Activated gamma-delta T cell treated with Interleukin-2 at 50 U/mL for 16 hours (primary cell): Measurements from ENCODE around the gene GALNT9.

Experiments used
- DNase-seq: peaks from one replicate; pipeline ENCODE4 v3.0.0-alpha.2; 2020

GALNT9 gene

DNA sequence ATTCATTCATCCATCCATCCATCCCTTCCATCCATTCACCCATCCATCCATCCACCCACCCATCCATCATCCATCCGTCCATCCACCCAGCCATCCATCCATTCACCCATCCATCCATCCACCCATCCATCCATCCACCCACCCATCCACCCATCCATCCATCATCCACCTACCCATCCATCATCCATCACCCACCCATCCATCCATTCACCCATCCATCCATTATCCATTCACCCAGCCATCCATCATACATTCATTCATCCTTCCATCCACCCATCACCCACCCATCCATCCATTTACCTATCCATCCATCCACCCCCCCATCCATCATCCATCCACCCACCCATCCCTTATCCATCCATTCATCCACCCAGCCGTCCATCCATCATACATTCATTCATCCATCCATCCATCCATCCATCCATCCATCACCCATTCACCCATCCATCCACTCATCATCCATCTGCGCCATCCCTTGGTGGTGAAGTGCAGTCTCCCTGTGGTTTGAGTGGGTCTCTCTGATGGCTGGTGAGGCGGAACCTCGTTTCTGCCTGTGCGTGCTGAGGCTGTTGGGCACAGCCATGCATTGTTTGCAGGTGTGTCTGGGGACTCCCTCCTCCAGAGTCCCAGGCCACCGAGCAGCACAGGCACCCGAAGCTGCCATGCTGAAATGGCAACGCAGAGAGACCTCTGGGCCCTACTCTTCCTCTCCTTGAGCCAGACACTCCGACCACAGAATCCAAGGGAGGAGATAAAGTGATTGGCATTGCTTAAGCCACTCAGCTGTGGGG lies 162.4 kb downstream of the GALNT9 start:
- DNase-seq = no peak

DNA sequence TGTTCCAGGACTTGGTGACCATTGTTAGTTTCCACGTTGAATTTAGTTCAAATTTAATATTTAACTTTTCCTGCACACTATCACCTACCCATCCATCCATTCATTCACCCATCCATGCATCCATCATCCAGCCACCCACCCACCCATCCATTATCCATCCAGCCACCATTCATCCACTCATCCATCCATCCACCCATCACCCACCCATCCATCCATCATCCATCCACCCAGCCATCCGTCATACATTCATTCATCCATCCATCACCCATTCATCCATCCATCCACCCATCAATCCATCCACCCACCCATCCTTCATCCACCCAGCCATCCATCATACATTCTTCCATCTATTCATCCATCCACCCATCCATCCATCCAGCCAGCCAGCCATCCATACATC lies 163.3 kb downstream of the GALNT9 start:
- DNase-seq = no peak

DNA sequence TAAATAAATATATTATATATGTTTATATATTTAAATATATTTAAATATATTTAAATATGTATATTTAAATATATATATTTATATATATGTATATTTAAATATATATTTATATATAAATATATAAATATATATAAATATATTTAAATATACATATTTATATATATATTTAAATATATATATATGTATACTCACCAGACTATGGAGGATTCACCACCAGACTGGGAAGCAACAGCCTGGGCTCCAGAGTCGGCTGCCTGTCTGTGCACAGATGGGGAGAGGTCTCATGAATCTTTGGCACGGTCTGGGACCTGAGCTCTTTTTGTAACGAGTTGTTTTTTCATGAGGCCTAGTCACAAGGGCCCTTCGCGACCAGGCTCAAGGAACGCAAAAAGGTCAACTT lies 163.8 kb downstream of the GALNT9 start:
- DNase-seq = no peak

DNA sequence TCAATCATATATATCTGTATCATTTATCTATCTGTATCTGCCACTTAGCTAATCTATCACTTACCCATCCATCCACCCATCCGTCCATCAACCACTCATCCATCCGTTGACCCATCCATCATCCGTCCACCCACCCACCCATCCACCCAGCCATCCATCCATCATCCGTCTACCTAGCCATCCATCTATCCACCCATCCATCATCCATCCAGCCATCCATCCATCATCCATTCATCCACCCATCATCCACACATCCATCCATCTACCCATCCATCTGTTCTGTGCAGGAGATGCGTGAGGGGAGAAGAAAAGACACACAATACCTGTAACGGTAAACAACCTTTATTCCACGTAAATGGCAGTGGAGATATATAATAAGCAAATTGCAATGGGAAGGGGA lies 165.0 kb downstream of the GALNT9 start:
- no peak for DNase-seq

DNA sequence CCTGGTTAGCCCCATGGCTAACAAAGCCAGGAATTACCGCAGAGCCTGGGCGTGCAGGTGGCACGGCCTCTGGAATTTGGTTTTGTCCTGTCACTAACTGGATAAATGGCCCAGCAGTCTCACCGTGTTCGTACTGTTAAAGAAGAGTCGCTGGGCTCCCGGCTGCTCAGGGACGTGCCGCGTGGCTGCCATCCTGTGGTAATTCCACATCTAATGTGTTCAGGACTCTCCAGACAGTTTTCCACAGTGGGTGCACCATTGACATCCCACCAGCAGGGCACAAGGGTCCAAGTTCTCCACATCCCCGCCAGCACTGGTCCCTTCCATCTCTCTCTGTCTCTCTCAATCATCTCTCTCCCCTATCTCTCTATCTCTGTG lies 165.5 kb downstream of the GALNT9 start:
- DNase-seq = no peak

DNA sequence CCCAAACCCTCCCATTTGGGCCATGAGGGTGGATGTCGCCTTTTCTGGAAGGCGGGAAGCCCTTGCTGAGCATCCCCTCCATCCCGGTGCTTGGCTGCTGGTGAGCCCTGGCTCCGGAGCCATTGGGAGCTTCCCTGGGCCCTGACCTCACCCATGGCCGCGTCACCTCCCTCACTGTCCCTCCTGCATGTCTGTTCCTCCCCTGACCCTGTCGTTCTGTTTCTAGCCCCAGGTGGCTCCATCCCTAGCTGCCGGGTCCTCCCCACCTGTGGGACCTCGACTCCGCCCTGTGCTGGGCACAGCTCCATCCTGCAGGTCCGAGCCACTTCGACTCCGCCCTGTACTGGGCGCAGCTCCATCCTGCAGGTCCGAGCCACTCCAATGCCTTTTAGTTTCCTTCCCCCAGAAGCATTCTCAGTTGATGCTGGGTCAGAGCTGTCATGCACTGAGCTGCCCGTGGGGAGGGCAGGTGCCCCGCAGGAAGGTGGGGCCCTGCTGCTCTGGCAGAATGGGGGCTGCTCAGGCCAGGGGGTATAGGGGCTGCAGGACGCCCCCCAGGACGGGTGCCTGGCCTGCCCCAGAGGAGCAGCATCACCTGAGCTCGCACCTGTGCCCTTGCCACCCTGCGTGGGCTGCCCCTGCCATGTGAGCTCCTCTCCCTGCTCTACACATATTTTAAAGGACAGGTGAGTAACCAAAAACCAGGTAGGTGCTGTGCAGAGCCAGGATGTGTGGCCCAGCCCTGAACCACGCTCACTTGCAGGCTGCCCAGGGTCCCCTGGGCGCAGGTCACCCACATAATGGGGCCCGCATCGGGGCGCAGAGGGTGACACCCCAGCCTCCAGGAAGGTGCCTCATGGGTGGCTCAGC lies 166.1 kb downstream of the GALNT9 start:
- no peak for DNase-seq

DNA sequence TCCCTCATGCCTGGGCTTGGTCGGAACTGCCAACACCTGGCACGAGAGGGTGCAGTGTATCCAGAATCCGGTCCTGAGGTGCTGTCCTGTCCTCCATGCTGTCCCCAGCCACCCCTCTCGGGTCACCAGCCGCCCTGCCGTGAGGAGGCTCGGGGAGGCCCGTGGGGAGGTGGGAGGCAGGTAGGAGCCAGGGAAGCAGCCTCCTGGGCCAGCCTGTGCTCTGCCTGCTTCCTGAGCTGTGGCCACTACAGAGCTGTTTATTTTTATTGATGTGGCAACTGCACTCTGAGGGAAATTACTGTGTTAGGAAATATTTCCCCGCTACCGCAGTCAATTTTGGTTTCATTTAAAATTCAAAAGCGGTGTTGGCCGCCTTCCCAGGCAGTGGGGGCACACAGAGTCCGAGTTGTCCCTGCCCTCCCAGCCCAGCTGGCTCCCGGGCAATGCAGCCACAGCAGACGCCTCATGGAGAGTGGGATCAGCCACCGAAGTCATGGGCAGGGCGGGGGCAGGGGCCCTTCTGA lies 166.8 kb downstream of the GALNT9 start:
- DNase-seq = no peak

DNA sequence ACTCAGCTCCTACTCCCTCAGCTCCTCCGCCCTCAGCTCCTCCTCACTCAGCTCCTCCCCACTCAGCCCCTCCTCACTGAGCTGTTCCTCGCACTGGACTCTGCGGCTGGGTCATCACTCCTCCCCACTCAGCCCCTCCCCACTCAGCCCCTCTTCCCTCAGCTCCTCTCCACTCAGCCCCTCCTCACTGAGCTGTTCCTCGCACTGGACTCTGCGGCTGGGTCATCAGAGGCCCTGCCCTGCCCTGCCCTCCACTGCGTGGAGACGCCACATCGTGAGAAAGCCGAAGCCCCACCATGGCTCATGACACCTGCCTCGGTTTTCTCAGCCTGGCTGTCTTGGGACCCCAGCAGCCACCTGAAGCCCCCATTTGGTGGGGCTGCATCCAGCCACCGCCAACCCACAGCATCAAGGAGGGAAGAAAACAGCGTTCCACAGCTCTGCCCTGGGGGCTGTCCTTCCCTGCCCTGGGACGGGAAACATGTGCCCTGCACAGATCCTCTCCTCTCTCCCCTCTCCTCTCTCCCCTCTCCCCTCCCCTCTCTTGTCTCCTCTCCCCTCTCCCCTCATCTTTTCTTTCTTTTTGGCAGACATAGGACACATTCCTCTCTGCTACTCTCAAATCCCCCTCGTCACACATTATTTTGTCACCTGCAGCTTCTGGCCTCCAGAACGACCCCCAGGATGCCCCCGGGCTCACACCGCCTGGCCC lies 167.4 kb downstream of the GALNT9 start:
- DNase-seq = no peak

DNA sequence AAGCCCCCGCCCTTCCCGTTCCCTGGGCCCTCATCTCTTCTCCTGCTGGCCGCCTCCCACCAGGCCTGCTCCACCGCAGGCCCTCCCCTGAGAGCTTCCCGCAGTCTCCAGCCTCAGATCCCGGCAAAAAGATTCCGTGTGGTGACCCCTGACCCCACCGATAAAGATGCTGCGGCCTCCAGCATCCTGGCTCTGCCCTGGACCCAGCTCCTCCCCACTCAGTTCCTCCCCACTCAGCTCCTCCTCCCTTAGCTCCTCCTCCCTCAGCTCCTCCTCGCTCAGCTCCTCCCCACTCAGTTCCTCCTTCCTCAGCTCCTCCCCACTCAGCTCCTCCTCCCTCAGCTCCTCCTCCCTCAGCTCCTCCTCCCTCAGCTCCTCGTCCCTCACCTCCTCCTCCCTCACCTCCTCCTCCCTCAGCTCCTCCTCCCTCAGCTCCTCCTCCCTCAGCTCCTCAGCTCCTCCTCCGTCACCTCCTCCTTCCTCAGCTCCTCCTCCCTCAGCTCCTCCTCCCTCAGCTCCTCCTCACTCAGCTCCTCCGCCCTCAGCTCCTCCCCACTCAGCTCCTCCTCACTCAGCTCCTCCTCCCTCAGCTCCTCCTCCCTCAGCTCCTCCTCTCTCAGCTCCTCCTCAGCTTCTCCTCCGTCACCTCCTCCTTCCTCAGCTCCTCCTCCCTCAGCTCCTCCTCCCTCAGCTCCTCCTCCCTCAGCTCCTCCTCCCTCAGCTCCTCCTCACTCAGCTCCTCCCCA lies 168.2 kb downstream of the GALNT9 start:
- no peak for DNase-seq

DNA sequence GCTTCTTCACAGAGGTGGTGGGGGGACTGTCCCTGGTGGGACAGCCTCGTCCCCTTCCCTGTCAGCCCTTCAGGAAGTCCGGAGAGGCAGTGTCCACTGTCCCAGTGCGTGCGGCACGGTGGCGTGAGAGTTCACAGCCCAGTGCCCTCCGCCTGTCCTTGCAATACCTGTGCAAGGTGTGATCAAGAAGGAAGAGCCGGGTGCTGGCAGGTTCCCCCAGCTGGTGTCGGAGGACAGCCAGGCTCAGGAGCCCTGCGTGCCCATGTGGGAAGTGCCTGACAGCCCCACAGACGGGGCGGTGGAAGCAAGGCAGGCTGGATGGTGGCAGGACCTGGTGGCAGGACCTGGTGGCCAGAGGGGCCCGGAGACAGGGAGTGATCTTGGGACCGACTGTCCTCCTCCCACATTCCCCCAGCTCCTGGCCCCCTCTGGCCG lies 168.8 kb downstream of the GALNT9 start:
- no peak for DNase-seq

DNA sequence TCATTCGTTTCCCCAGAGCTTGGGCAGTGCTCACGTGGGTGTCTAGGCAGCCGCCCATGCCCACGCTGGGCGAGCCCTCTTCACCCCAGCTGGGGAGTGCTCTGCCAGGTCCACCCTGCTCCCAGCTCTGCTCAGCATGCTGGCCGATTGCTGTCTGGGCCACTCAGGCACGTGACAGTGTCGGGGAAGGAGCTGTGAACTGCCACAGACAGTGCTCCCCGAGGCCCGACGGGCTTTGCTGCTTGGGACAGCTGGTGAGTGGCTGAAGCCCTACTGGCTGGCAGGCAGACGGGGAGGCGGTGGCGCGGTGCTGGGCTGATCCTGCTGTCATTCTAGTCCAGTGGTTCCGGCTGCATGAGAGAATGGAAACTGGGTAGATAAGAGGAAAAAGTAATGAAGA lies 169.4 kb downstream of the GALNT9 start:
- DNase-seq = no peak

DNA sequence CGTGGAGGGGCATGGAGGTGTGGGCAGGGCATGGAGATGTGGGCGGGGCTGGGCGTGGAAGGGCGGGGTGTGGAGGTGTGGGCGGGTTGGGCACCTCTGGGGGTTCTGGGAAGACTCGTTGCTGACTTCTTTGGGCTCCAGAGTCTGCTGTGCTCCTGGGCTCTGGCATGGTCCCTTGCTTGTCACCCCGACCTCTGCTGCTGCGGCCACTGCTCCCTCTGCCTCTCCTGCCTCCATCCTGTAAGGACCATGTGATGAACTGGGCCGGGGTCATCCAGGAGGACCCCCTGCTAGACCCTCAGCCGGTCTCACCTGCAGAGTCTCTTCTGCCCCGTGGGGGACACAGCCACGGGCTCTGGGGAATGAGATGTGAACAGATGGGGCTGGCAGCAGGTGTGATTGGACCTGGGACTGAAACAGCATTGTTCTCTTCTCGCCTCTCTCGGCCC lies 169.8 kb downstream of the GALNT9 start:
- DNase-seq = no peak

DNA sequence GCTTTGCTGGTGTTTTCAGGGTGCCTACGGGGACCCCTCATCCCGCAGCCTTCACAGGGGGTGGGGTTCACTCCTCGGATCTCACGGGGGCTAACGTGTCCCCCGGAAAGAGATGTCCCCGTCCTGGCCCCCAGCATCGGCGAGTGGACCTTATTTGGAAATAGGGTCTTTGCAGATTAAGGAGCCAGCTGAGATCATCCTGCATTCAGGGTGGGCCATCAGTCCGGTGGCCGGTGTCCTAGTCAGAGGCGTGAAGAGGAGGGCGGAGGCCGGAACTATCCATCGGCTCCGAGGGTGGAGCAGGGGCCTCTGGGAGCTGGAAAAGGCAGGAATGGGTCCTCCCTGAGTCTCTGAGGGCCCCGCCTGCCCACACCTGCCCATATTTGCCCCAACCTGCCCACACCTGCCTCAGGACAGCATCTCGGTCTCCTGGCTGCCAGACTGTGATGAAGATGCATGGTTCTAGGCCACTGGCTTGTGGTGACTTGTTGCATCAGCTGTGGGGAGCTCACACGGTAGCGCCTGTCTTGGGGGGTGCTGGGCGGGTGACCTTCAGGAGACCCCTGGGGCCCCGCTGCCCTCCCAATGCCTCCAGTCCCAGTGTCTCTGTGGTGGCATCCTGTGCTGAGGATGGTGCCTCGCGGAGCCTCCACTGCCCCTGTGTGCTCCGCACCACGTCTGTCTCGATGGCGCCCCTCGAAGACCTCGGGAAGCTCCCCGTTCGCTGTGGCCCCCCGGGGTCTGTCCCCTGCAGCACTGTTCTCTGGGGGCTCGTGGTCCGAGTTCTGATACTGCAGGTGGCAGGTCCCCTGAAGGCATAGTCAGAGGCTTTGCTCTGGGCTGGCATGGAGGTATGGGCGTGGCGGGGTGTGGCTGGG lies 170.5 kb downstream of the GALNT9 start:
- DNase-seq = no peak

DNA sequence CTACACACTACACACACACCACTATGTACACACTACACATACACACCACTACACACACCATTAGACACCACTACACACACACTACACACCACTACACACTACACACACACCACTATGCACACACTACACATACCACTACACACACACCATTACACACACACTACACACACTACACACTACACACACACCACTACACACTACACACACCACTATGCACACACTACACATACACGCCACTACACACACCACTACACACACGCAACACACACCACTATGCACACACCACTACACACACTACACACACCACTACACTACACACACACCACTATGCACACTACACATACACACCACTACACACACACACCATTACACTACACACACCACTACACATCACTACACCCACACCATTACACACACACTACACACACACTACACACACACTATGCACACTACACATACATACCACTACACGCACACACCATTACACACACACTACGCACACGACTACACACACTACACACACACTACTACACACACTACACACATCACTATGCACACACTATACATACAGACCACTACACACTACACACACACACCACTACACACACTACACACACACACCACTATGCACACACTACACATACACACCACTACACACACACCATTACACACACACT lies 171.5 kb downstream of the GALNT9 start:
- no peak for DNase-seq

DNA sequence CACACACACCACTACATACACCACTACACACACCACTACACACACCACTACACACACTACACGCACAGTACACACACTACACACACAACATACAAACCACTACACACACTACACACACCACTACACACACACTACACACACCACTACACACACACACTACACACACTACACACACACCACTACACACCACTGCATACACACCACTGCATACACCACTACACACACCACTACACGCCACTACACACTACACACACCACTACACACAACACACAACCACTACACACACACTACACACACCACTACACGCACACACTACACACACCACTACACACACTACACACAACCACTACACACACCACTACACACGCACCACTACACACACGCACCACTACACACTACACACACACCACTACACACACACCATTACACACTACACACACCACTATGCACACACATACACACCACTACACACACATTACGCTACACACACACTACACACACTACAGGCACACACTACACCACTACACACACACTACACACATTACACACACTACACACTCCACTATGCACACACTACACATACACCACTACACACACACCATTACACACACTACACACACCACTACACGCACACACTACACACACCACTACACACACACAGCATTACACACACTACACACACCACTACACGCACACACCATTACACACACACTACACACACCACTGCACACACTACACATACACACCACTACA lies 172.6 kb downstream of the GALNT9 start:
- DNase-seq = no peak

DNA sequence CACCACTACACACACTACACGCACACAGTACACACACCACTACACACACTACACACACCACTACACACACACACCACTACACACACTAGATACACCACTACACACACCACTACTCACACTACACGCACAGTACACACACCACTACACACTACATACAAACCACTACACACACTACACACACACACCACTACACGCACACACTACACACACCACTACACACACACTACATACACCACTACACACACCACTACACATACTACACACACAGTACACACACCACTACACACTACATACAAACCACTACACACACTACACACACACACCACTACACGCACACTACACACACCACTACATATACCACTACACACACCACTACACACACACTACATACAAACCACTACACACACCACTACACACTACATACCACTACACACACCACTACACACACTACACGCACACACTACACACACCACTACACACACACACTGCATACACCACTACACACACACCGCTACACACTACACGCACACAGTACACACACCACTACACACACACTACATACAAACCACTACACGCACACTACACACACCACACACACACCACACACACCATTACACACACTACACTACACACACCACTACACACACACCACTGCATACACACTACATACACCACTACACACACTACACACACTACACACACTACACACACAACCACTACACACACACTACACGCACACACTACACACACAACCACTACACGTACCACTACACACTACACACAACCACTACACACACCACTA lies 173.4 kb downstream of the GALNT9 start:
- no peak for DNase-seq

DNA sequence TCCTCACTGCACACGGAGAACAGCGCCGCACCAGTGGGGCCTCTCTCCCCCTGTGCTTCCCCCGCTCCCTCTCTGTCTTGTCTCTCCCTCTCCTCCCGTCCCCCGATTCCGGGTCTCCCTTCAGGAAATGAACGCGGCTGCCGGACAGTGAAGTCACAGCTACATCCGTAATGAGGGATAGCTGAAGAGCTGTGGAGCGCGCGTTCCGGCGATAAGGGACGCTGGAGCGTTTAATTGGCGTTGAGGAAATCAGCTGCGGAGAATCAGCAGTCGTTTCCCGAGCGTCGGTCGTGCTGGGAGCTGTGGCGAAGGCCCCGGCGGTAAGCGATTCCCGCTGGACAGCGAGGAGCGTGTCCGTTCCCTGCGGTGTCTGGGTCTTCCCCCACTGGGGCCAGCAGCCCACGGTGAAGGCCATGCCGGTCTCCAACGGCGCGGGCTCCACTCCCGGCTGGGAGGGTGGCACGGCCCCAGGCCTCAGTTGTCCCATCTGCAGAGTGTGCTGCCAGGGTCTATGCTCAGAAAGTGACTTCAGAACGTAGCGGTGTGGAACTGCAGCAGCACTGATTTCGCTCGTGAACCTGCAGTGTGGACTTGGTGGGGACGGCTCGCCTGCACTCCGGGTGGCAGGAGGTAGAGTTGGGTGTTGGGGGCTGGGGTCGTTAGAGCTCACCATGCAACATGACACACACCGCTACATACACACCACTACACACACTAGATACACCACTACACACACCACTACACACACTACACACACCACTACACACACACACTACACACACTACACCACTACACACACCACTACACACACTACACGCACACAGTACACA lies 174.2 kb downstream of the GALNT9 start:
- no peak for DNase-seq

DNA sequence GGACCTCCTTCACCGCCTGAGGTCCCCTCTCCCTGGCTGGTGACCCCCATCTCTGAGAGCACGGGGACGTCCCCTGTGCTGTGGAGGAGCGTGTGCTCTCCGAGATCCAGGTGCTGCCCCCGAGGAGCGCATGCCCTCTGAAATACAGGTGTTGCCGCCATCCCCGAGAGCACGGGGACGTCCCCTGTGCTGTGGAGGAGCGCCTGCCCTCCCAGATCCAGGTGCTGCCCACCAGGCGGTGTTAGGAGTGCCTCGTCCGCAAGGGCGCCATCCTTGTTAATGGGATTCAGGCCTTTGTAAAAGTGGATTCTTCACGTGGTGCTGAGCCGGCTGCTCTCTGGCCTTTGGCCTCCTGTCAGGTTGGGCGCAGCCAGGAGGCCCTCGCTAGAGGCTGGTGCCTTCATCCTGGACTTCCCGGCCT lies 175.0 kb downstream of the GALNT9 start:
- DNase-seq = no peak
